ENCODE measurements around the gene TREH. TPM values are rescaled to one million over a fixed set of nuclear protein-coding genes. Genes with fewer than 3 reads are reported as not detected.
A peak's percentile ranks its signal among the peaks of the same experiment; 100 is the strongest.
"Not testable (repeated sequence)": the region's sequence is repeated elsewhere in the genome, so short reads cannot be mapped to it uniquely, and the experiment has no call there.

TREH gene
- polyA plus RNA-seq, 3 donors from 2014 or later = not detected

- no peaks in the 10 kb centered on the region for H3K9me3 Mint-ChIP-seq
- H3K27me3 Mint-ChIP-seq (ENCODE audit: low read depth in 3 of 3) = peaks cover 0 to 5% (median 5%) of the 10 kb centered on the region in 3 donors
- peak overlapping the region in 2 of 6 donors; percentile 24 to 46 for H3K27ac Mint-ChIP-seq
- H3K4me1 Mint-ChIP-seq = peaks cover 12 to 13% of the 10 kb centered on the region in 2 donors
- no peaks in the 10 kb centered on the region for H3K36me3 Mint-ChIP-seq
- no peak for DNase-seq
- peak overlapping the region; percentile 27 to 74 (median 68) for H3K4me3 Mint-ChIP-seq
These were observed 58.9 kb downstream of the TREH start for GRCh38 chr11:118620529-118621070.

- no peak for DNase-seq
- Mint-ChIP-seq H3K27me3 (ENCODE audit: low read depth in 3 of 3) (peaks cover 0 to 5% (median 5%) of the 10 kb centered on the region in 3 donors), H3K9me3 (no peaks in the 10 kb centered on the region), H3K4me1 (peaks cover 12 to 13% of the 10 kb centered on the region in 2 donors), H3K36me3 (no peaks in the 10 kb centered on the region), H3K4me3 (peak overlapping the region in 1 of 5 donors; percentile 48), H3K27ac (peak overlapping the region in 1 of 6 donors; percentile 2)
These were observed 59.8 kb downstream of the TREH start for GRCh38 chr11:118619444-118620197.

DNA sequence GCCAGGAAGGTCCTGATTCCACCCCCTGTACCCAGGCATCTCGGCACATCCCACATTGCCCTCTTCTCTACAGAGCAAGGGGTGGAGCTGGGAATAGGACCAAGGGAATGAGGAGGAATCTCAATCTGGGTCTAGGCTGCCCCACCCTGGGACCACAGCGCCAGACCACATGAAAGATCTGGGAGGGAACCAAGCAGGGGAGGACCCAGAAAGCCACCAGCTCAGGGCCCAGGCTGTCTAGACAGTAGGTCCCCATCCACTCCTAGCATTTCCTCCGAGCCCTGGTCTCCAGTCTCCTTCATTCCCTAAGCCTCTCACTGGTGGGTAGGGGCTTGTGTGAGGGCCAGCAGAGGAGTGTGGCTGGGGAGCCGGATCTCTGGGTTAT lies 60.5 kb downstream of the TREH start:
- no peak for DNase-seq
- peaks cover 0 to 6% (median 5%) of the 10 kb centered on the region in 3 donors for H3K27me3 Mint-ChIP-seq (ENCODE audit: low read depth in 3 of 3)
- no peaks in the 10 kb centered on the region for H3K9me3 Mint-ChIP-seq
- no peaks in the 10 kb centered on the region for H3K36me3 Mint-ChIP-seq
- H3K27ac Mint-ChIP-seq = no peak overlapping the region
- H3K4me3 Mint-ChIP-seq = no peak overlapping the region
- H3K4me1 Mint-ChIP-seq = peaks cover 12 to 13% of the 10 kb centered on the region in 2 donors

DNA sequence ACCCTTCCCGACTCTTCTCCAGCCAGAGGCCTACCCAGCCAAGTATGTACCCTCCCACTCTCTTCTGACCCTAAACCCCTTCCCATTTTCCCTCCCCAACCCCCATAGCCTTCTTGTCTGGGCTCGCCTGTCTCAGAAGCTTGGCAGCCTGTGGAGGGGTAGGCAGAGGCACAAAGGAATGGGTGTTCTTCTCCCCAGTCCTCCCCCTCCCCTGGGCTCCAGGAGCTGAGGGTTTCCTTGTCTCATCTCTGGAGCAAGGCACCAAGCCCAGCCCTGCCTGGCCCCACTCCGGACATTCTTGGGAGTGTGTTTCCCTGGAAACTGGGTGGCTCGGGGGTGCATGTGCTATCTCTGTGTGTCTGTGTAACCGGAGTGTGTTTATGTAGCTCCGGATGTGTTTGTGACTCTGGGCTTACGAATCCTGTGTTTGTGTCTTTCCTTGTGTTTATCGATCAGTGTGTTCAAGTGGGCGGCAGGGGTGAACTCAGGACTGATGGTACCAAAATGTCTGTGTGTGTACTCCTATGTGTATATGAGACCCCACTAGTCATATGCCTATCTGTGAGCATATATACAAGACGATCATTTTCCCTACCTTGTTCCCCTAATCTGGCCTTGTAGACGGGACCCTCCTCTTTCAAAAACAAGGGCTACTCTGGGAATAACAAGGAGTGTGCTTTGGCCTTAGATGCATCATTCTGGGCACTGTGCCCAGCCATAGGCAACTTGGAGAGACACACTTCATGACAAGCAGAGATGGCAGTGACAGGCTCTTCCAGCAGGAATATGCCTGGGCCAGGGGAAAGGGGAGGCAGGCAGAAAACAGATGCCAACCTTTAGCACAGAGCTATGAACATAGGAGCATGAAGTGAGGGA lies 61.1 kb downstream of the TREH start:
- Mint-ChIP-seq H3K27ac (peak overlapping the region in 1 of 6 donors; percentile 27), H3K36me3 (no peaks in the 10 kb centered on the region), H3K9me3 (no peaks in the 10 kb centered on the region), H3K4me1 (peaks cover 12 to 13% of the 10 kb centered on the region in 2 donors), H3K4me3 (no peak overlapping the region), H3K27me3 (ENCODE audit: low read depth in 3 of 3) (peaks cover 0 to 8% (median 6%) of the 10 kb centered on the region in 3 donors)
- no peak for DNase-seq

DNA sequence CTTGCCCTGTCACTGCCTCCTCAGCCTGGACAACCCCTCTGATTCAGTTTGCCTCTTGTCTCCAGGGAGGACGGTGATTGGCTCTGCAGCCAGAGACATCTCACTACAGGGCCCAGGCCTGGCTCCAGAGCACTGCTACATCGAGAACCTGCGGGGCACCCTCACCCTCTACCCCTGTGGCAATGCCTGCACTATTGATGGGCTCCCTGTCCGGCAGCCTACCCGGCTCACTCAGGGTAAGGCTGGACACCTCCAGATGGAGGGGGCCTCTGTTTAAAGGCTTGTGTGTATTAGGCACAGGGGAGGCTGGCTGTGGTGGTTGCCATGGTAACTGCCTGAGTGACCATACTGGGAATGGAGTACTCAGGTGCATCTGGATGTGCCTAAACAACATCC lies 63.5 kb downstream of the TREH start:
- no peak overlapping the region for H3K27ac Mint-ChIP-seq
- H3K36me3 Mint-ChIP-seq = peaks cover 0 to 3% (median 0%) of the 10 kb centered on the region in 3 donors
- no peak for DNase-seq
- no peaks in the 10 kb centered on the region for H3K9me3 Mint-ChIP-seq
- peaks cover 2 to 10% (median 7%) of the 10 kb centered on the region in 3 donors for H3K27me3 Mint-ChIP-seq (ENCODE audit: low read depth in 3 of 3)
- no peak overlapping the region for H3K4me3 Mint-ChIP-seq
- peaks cover 13 to 17% of the 10 kb centered on the region in 2 donors for H3K4me1 Mint-ChIP-seq

GRCh38 chr11:118615282-118615975 lies 64.0 kb downstream of the TREH start:
- Mint-ChIP-seq H3K27me3 (ENCODE audit: low read depth in 3 of 3) (peaks cover 2 to 12% (median 6%) of the 10 kb centered on the region in 3 donors), H3K9me3 (no peaks in the 10 kb centered on the region), H3K27ac (no peak overlapping the region), H3K36me3 (peaks cover 0 to 3% (median 0%) of the 10 kb centered on the region in 3 donors), H3K4me1 (peaks cover 10 to 14% of the 10 kb centered on the region in 2 donors), H3K4me3 (no peak overlapping the region)
- no peak for DNase-seq

GRCh38 chr11:118614511-118614910 lies 64.9 kb downstream of the TREH start:
- no peak overlapping the region for H3K27ac Mint-ChIP-seq
- no peak for DNase-seq
- H3K27me3 Mint-ChIP-seq (ENCODE audit: low read depth in 3 of 3) = peaks cover 3 to 16% (median 10%) of the 10 kb centered on the region in 3 donors
- no peak overlapping the region for H3K4me3 Mint-ChIP-seq
- H3K36me3 Mint-ChIP-seq = peaks cover 0 to 3% (median 0%) of the 10 kb centered on the region in 3 donors
- no peaks in the 10 kb centered on the region for H3K9me3 Mint-ChIP-seq
- H3K4me1 Mint-ChIP-seq = peaks cover 12 to 16% of the 10 kb centered on the region in 2 donors

DNA sequence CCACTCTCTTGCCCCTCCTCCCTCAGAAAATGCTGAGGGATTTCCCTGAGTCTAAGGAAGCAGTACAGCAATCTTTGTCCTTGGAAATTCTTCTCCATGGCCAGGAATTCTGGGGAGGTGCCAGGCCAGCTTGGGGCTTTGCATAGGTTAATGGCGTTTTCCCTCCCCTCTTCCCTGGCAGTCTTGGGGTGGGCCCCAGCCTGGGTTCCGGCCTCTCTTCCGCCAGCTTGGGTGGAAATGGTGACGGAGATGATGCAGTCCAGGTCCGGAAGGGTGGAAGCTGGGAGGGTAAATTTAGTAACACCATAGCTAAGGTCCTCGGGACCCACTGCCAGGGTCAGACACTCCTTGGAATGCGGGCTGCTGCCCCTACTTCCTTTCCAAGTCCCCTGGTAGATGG lies 67.1 kb downstream of the TREH start:
- H3K27me3 Mint-ChIP-seq (ENCODE audit: low read depth in 3 of 3) = peaks cover 9 to 24% (median 20%) of the 10 kb centered on the region in 3 donors
- no peak for DNase-seq

DNA sequence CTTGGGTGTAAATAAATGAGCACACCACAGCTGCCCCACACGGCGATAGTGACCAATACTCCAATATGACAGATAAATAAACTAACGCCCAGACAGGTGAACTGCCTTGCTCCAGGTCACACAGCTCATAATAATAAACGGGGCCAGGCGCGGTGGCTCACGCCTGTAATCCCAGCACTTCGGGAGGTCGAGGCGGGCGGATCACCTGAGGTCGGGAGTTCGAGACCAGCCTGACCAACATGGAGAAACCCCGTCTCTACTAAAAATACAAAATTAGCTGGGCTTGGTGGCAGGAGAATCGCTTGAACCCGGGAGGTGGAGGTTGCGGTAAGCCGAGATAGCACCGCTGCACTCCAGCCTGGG lies 68.0 kb downstream of the TREH start:
- Mint-ChIP-seq H3K4me1 (peaks cover 26 to 27% of the 10 kb centered on the region in 2 donors), H3K27me3 (ENCODE audit: low read depth in 3 of 3) (peaks cover 9 to 24% (median 20%) of the 10 kb centered on the region in 3 donors), H3K27ac (peak overlapping the region in 3 of 6 donors; percentile 15 to 87 (median 81)), H3K4me3 (peak overlapping the region; percentile 70 to 90 (median 81))
- H3K9me3 Mint-ChIP-seq, DNase-seq, H3K36me3 Mint-ChIP-seq: not testable (repeated sequence)

More for the DNA sequence above, 67.1 kb downstream of the TREH start:
- peaks cover 0 to 3% (median 0%) of the 10 kb centered on the region in 3 donors for H3K36me3 Mint-ChIP-seq
- no peak overlapping the region for H3K27ac Mint-ChIP-seq
- H3K4me1 Mint-ChIP-seq = peaks cover 25 to 26% of the 10 kb centered on the region in 2 donors
- peaks cover 0 to 1% (median 0%) of the 10 kb centered on the region in 6 donors for H3K9me3 Mint-ChIP-seq
- peak overlapping the region in 2 of 5 donors; percentile 13 to 15 for H3K4me3 Mint-ChIP-seq

- peaks cover 9 to 21% (median 20%) of the 10 kb centered on the region in 3 donors for H3K27me3 Mint-ChIP-seq (ENCODE audit: low read depth in 3 of 3)
- H3K4me3 Mint-ChIP-seq = peak overlapping the region; percentile 73 to 90 (median 81)
- peaks cover 0 to 3% (median 0%) of the 10 kb centered on the region in 3 donors for H3K36me3 Mint-ChIP-seq
- peaks cover 26 to 27% of the 10 kb centered on the region in 2 donors for H3K4me1 Mint-ChIP-seq
- H3K27ac Mint-ChIP-seq = peak overlapping the region in 3 of 6 donors; percentile 15 to 87 (median 81)
- peaks cover 0 to 1% (median 0%) of the 10 kb centered on the region in 6 donors for H3K9me3 Mint-ChIP-seq
- peak; percentile 77 to 79 (median 78) for DNase-seq
These were observed 68.5 kb downstream of the TREH start for GRCh38 chr11:118610773-118611432.

DNA sequence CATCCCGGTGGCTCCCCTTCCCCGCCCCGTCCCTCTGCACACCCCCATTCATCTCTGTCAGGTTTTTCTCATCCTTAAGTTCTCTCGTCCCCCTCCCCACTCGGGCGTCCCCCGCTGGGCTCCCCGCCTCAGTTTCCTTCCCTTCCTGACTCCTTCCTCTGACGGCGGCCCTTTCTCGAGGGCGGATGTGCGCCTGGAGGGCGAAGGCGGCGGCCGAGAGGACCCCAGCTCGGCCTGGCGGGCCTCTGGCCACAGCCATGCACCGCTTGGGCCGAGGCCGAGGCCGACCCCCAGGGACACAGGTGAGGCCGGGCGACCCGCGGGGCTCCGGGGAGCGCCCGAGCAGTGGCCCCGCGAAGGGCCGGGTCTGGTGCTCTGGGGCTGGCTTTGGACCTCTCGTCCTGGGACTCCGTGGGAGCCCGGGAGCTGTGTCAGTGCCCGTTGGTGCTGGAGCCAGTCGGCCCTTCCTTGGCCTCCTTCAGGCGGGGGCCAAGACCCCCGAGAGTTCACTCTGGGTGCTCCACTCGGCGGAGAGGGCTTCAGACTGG lies 69.2 kb downstream of the TREH start:
- peak overlapping the region; percentile 81 to 92 (median 82) for H3K4me3 Mint-ChIP-seq
- peaks cover 9 to 21% (median 20%) of the 10 kb centered on the region in 3 donors for H3K27me3 Mint-ChIP-seq (ENCODE audit: low read depth in 3 of 3)
- peaks cover 26 to 27% of the 10 kb centered on the region in 2 donors for H3K4me1 Mint-ChIP-seq
- DNase-seq = peak in 1 of 3 donors; percentile 8
- peak overlapping the region in 5 of 6 donors; percentile 61 to 90 (median 75) for H3K27ac Mint-ChIP-seq
- H3K36me3 Mint-ChIP-seq = peaks cover 0 to 3% (median 0%) of the 10 kb centered on the region in 3 donors
- peaks cover 0 to 1% (median 0%) of the 10 kb centered on the region in 6 donors for H3K9me3 Mint-ChIP-seq
